Osteoblast (primary cell): Measurements from ENCODE around the gene JARID2. TPM values are rescaled to one million over a fixed set of nuclear protein-coding genes. Genes with fewer than 3 reads are reported as not detected.

Source experiments
- DNase-seq: peaks from one replicate; pipeline ENCODE4 v3.0.0; 2011; ENCODE audit warnings: low spot score, mixed read lengths; ENCODE audit not compliant: insufficient read length; ENCODE audit errors: missing footprints
- H2AFZ ChIP-seq: 2 replicates; pipeline ENCODE4 v1.6.0; 2011; ENCODE audit warnings: mild to moderate bottlenecking, low read length
- H3K27ac ChIP-seq: 2 replicates; pipeline ENCODE4 v1.5.1; 2011; ENCODE audit warnings: mild to moderate bottlenecking, low read depth, low read length, moderate library complexity
- H3K27me3 ChIP-seq: 2 replicates; pipeline ENCODE4 v1.6.0; 2012; ENCODE audit warnings: mild to moderate bottlenecking, control low read depth, inconsistent platforms, low read length, moderate library complexity; ENCODE audit not compliant: insufficient read depth
- H3K36me3 ChIP-seq: 2 replicates; pipeline ENCODE4 v1.5.1; 2011; ENCODE audit warnings: mild to moderate bottlenecking, low read length, control low read depth, moderate library complexity; ENCODE audit not compliant: insufficient read depth
- H3K4me1 ChIP-seq: 2 replicates; pipeline ENCODE4 v1.5.1; 2011; ENCODE audit warnings: mild to moderate bottlenecking, low read length, control low read depth, moderate library complexity; ENCODE audit not compliant: insufficient read depth
- H3K4me2 ChIP-seq: 2 replicates; pipeline ENCODE4 v1.6.0; 2011; ENCODE audit warnings: mild to moderate bottlenecking, low read length; ENCODE audit not compliant: insufficient read depth
- H3K4me3 ChIP-seq: fragments of 200-600 bp; sonication (generic); 3 replicates; pipeline ENCODE4 v1.5.1; 2012; ENCODE audit warnings: mild to moderate bottlenecking, low read length, inconsistent platforms; ENCODE audit not compliant: insufficient read depth
- H3K79me2 ChIP-seq: 2 replicates; pipeline ENCODE4 v1.6.0; 2012; ENCODE audit warnings: mild to moderate bottlenecking, low read length, control low read depth, inconsistent platforms; ENCODE audit not compliant: insufficient read depth
- H3K9me3 ChIP-seq: 2 replicates; pipeline ENCODE4 v1.5.1; 2011; ENCODE audit warnings: low read depth, low read length, control low read depth
- H4K20me1 ChIP-seq: 2 replicates; pipeline ENCODE4 v1.6.0; 2012; ENCODE audit warnings: mild to moderate bottlenecking, low read length, control low read depth; ENCODE audit not compliant: insufficient read depth
- total RNA-seq: library from RNA; depleted of rRNA; stranded (reverse); fragments of >200 nt; gene quantifications from 2 replicates; pipeline ENCODE4 v1.2.3, GENCODE V29; 2012
- TF ChIP-seq, protein P1 (sequence below): IDR thresholded peaks from 2 replicates; pipeline ENCODE4 v1.5.1; 2011; ENCODE audit warnings: mild to moderate bottlenecking, low read depth, low read length, moderate library complexity; ENCODE audit errors: extremely low read depth

The JARID2 gene
- total RNA-seq, 1 donor: 10.5 TPM

DNA sequence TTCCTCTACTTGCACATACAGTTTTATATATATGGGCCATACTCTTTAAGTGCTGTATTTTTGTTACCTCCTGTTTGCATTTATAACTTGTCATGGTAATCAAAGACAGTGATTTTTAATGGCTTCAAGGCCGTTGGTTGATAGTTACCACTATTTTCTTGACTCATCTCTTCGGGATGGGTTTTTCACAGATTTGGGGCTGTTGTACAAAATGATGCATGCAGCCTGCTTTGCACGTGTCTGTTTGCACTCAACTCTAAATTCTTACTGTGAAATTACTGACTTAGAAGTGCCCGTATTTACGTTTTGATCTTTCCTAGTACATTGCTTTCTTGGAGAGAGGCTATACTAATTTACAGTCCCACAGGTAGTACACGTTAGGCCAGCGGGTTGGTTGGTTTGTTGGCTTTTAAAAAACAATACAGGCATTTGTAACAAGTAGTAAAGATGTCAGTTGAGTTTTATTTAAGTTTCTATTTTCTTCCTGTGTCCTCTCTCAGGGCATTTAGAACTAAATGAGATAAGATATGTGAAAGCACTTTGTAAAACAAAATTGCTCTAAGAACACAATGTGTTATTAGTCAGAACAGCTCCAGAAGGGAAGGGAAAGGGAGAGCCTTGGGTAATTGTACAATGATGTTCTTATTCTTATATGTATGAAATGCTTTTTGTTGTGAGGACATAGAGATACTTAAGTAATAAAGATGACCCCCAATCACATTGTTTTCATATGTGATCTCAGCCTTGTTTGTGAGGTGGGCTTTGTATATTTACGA is 11.7 kb downstream of the JARID2 start:
- no peak for DNase-seq
- Histone ChIP-seq H3K27me3 (no peaks in the 10 kb centered on the region), H3K4me3 (no peak overlapping the region), H3K27ac (no peak overlapping the region), H3K4me1 (peaks cover 50% of the 10 kb centered on the region), H3K79me2 (peaks cover 79% of the 10 kb centered on the region), H3K9me3 (no peaks in the 10 kb centered on the region), H4K20me1 (peaks cover 37% of the 10 kb centered on the region), H3K4me2 (no peak overlapping the region), H3K36me3 (no peaks in the 10 kb centered on the region), H2AFZ (no peak overlapping the region)
- TF ChIP-seq, protein P1, sequence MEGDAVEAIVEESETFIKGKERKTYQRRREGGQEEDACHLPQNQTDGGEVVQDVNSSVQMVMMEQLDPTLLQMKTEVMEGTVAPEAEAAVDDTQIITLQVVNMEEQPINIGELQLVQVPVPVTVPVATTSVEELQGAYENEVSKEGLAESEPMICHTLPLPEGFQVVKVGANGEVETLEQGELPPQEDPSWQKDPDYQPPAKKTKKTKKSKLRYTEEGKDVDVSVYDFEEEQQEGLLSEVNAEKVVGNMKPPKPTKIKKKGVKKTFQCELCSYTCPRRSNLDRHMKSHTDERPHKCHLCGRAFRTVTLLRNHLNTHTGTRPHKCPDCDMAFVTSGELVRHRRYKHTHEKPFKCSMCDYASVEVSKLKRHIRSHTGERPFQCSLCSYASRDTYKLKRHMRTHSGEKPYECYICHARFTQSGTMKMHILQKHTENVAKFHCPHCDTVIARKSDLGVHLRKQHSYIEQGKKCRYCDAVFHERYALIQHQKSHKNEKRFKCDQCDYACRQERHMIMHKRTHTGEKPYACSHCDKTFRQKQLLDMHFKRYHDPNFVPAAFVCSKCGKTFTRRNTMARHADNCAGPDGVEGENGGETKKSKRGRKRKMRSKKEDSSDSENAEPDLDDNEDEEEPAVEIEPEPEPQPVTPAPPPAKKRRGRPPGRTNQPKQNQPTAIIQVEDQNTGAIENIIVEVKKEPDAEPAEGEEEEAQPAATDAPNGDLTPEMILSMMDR: no peak

DNA sequence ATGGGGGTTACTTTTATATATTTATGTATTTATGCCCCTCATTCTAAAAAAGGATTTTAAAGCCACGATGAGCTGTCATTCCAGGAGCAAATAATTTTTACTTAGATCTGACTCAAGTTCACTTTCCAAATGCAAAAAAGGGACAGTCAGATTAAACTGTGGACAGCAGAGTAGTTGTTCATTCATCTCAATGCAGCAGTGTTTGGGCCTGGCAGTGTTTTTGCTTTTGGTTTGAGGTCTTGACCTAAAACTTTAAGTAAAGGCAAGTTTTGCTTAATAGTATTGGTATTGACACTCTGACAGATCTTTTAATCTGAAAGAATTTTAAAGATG is 13.9 kb downstream of the JARID2 start:
- TF ChIP-seq, protein P1: no peak
- peak overlapping the region; percentile 73 for H3K27ac ChIP-seq
- no peaks in the 10 kb centered on the region for H3K9me3 ChIP-seq
- no peak overlapping the region for H2AFZ ChIP-seq
- H3K36me3 ChIP-seq: no peaks in the 10 kb centered on the region
- no peak overlapping the region for H3K4me3 ChIP-seq
- peaks cover 79% of the 10 kb centered on the region for H3K79me2 ChIP-seq
- H3K4me1 ChIP-seq: peaks cover 47% of the 10 kb centered on the region
- H4K20me1 ChIP-seq: peaks cover 48% of the 10 kb centered on the region
- no peak for DNase-seq
- H3K27me3 ChIP-seq: no peaks in the 10 kb centered on the region
- H3K4me2 ChIP-seq: peak overlapping the region; percentile 52

DNA sequence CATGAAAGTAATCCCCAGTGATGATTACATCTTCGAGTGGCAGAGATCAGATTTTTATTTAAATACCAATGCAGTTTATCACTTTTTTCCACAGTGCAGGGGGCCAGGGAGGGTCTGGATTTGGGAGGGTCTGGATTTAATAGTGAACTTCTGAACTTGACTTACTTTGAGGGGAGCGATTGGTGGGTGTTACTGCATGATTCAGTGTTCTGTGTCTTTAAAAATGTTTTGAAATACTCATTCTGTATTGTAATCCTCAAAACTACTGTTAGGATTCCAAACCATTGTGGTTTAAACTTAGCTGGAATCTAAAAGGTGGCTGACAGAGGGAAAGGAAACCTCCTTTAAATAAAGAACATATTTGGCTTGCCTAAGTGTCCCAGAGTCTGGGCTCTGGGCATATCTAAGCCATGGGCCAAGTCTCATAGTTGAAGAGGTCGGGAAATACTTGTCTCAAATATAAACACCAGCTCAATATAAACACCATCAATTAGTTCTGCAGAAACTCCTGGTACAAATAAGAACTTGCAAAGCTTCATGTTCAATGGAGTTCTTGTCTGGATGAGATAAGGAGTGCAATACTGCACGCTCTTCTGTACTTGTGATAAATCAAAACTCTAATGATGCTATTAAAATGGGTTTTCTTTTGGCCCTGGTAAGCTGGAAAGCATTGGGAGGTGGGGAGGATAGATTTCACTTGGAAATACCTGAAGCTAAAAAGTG is 14.4 kb downstream of the JARID2 start:
- peaks cover 79% of the 10 kb centered on the region for H3K79me2 ChIP-seq
- peaks cover 53% of the 10 kb centered on the region for H3K4me1 ChIP-seq
- H3K4me3 ChIP-seq: peak overlapping the region; percentile 10
- H4K20me1 ChIP-seq: peaks cover 51% of the 10 kb centered on the region
- H3K36me3 ChIP-seq: no peaks in the 10 kb centered on the region
- DNase-seq: no peak
- peak overlapping the region; percentile 73 for H3K27ac ChIP-seq
- no peaks in the 10 kb centered on the region for H3K27me3 ChIP-seq
- H3K4me2 ChIP-seq: peak overlapping the region; percentile 52
- H3K9me3 ChIP-seq: no peaks in the 10 kb centered on the region
- H2AFZ ChIP-seq: no peak overlapping the region
- TF ChIP-seq, protein P1: no peak

DNA sequence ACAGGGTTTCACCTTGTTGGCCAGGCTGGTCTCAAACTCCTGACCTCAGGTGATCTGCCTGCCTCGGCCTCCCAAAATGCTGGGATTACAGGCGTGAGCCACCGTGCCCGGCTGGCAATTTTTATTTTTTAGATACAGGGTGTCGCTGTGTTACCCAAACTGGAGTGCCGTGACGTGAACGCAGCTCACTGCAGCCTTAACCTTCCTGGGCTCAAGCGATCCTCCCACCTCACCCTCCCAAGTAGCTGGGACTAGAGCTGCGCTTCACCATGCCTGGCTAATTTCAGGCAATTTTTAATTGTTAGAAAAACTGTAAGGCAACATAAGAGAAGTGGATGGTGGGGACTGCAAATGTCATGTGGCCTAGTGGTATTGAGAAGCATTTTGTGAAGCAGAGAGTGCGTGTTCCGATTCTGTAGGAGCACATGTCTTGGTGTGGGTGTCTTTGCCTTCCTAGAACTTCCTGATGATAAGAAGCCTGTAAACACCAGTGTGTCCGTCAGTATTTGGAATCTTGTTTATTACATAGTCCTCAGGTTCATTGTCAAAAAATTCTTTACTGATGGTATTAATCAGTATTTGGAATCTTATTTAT is 18.0 kb downstream of the JARID2 start:
- TF ChIP-seq, protein P1: no peak

More for the DNA sequence above, 18.0 kb downstream of the JARID2 start:
- peaks cover 64% of the 10 kb centered on the region for H3K4me1 ChIP-seq
- peaks cover 80% of the 10 kb centered on the region for H3K79me2 ChIP-seq
- no peak for DNase-seq
- H3K27ac ChIP-seq: no peak overlapping the region
- H3K4me3 ChIP-seq: no peak overlapping the region
- no peak overlapping the region for H3K4me2 ChIP-seq
- H2AFZ ChIP-seq: no peak overlapping the region
- no peaks in the 10 kb centered on the region for H3K27me3 ChIP-seq
- H4K20me1 ChIP-seq: peaks cover 51% of the 10 kb centered on the region
- H3K9me3 ChIP-seq: no peaks in the 10 kb centered on the region
- no peaks in the 10 kb centered on the region for H3K36me3 ChIP-seq
